WI38 (cell line): ENCODE data around the gene ZNF808.
"Not testable (repeated sequence)": the region's sequence is repeated elsewhere in the genome, so short reads cannot be mapped to it uniquely, and the experiment has no call there.

Experiments
- H3K4me3 ChIP-seq: 2 replicates; pipeline ENCODE4 v1.5.1; 2011; ENCODE audit warnings: low read depth, mild to moderate bottlenecking, control low read depth, low read length
- TF ChIP-seq, protein P1 (sequence below): IDR thresholded peaks from 2 replicates; pipeline ENCODE4 v1.5.1; 2012; ENCODE audit warnings: low read depth, mild to moderate bottlenecking, control low read depth, low read length

ZNF808 gene

DNA sequence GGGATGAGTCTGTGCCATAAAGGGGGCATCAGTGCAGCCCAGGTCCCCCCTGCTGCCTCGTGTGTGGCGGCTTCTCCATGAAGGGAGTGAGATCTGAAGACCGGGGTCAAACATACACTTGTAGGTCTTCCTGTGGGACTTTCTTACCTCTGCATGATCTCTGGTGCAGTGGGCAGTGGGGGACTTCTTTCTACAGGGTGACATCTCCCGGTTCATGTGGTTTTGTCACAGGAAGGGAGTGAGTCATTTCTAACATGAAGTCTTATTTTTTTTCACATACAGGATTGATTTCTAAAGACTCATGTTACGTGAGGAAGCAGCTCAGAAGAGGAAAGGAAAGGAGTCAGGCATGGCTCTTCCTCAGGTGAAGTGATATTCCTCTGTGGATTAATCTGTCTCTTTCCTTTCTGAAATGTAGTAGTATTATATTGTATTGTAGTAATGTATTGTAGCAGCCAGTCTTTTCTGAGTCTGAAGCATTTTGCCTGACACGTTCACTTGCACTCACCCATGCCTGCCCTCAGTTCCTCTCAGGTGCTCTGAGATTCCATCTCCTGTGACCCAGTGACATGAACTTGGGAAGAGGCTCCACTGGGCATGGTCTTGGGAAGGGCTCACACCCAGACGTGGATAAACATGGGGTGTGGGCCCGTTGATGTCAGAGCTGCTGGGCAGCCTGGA, 15.7 kb downstream of the ZNF808 start:
- TF ChIP-seq, protein P1, sequence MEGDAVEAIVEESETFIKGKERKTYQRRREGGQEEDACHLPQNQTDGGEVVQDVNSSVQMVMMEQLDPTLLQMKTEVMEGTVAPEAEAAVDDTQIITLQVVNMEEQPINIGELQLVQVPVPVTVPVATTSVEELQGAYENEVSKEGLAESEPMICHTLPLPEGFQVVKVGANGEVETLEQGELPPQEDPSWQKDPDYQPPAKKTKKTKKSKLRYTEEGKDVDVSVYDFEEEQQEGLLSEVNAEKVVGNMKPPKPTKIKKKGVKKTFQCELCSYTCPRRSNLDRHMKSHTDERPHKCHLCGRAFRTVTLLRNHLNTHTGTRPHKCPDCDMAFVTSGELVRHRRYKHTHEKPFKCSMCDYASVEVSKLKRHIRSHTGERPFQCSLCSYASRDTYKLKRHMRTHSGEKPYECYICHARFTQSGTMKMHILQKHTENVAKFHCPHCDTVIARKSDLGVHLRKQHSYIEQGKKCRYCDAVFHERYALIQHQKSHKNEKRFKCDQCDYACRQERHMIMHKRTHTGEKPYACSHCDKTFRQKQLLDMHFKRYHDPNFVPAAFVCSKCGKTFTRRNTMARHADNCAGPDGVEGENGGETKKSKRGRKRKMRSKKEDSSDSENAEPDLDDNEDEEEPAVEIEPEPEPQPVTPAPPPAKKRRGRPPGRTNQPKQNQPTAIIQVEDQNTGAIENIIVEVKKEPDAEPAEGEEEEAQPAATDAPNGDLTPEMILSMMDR = no peak
- no peak overlapping the region for H3K4me3 ChIP-seq

DNA sequence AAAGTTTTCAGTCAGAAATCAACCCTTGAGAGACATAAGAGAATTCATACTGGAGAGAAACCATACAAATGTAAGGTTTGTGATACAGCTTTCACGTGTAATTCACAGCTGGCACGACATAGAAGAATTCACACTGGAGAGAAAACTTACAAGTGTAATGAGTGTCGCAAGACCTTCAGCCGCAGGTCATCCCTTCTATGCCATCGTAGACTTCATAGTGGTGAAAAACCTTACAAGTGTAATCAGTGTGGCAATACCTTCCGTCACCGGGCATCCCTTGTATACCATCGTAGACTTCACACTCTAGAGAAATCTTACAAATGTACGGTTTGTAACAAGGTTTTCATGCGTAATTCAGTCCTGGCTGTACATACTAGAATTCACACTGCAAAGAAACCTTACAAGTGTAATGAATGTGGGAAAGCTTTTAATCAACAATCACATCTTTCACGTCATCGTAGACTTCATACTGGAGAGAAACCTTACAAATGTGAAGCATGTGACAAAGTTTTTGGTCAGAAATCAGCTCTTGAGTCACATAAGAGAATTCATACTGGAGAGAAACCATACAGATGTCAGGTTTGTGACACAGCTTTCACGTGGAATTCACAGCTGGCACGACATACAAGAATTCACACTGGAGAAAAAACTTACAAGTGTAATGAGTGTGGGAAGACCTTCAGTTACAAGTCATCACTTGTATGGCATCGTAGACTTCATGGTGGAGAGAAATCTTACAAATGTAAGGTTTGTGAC, 26.9 kb downstream of the ZNF808 start:
- H3K4me3 ChIP-seq = no peak overlapping the region
- TF ChIP-seq, protein P1 = no peak

DNA sequence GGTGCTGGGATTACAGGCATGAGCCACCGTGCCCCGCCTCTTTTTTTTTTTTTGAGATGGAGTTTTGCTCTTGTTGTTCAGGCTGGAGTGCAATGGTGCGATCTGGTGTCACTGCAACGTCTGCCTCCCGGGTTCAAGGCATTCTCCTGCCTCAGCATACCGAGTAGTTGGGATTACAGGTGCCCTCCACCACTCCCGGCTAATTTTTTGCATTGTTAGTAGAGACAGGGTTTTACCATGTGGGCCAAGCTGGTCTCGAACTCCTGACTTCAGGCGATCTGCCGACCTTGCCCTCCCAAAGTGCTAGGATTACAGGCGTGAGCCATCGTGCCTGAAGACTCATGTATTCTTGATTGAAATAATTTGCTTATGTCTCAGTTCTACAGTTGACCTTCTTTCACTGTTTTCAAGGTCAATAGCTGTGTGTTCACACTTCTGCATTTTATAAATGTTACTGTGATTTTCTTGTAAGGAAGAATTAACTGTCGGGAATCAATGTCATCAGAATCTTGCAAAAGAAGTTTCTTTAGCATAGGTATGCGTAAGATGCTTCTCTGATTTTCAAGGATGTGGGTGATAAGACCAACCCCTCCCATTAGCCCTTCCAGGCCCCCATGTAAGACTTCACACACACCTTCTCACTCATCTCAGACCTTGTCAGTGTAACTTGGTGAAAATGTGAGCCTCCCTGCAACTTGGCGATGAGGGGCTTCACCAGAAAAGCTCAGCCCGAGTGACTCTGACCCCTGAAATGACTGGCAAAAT, 29.9 kb downstream of the ZNF808 start:
- no peak overlapping the region for H3K4me3 ChIP-seq
- TF ChIP-seq, protein P1 = no peak

DNA sequence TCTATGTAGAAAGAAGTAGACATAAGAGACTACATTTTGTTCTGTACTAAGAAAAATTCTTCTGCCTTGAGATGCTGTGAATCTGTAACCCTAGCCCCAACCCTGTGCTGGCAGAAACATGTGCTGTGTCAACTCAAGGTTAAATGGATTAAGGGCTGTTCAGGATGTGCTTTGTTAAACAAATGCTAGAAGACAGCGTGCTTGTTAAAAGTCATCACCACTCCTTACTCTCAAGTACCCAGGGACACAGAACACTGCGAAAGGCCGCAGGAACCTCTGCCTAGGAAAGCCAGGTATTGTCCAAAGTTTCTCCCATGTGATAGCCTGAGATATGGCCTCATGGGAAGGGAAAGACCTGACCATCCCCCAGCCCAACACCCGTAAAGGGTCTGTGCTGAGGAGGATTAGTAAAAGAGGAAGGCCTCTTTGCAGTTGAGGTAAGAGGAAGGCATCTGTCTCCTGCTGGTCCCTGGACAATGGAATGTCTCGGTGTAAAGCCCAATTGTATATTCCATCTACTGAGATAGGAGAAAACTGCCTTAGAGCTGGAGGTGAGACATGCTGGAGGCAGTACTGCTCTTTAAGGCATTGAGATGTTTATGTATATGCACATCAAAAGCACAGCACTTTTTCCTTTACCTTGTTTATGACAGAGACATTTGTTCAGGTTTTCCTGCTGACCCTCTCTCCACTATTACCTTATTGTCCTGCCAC, 31.4 kb downstream of the ZNF808 start:
- H3K4me3 ChIP-seq = not testable (repeated sequence)

DNA sequence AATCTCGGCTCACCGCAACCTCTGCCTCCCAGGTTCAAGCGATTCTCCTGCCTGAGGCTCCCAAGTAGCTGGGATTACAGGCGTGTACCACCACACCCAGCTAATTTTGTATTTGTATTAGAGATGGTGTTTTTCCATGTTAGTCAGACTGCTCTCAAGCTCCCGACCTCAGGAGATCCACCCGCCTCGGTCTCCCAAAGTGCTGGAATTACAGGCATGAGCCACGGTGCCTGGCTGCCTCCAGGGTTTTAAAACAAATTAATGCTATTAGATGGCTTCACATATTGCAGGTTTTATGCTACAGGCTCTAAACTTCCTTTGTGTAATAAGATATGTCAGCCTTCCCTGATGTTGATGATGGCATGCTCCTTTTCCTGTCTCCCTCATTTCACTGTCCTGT, 34.1 kb downstream of the ZNF808 start:
- H3K4me3 ChIP-seq = not testable (repeated sequence)

DNA sequence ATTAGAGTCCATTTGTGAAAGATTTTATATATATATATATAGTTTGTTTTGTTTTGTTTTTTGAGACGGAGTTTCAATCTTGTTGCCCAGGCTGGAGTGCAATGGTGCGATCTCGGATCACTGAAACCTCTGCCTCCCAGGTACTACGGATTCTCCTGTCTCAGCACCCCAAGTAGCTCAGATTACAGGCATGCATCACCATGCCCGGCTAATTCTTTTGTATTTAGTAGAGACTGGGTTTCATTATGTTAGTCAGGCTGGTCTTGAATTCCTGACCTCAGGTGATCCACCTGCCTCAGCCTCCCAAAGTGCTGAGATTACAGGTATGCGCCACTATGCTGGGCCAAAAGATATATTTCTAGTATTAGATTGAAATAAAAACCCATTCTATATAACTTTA, 38.7 kb downstream of the ZNF808 start:
- H3K4me3 ChIP-seq = no peak overlapping the region
- TF ChIP-seq, protein P1 = no peak

DNA sequence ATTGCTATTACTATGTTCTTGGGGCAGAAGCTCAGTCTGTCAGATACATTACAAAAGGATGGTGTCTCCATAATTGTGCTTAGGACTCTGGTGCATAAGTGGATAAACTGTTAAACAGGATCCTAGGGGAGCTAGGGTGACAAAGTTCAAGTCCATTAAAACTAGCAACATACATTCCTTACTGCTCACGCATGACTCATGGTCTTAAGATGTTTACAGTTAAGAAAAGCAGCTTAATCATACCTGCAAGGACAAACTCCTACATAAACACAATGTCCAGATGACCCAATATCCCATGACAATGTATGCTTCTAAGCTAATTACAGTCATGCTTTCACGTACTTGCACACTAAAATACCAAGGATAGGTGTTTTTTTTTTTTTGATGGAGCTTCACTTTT, 39.1 kb downstream of the ZNF808 start:
- no peak overlapping the region for H3K4me3 ChIP-seq
- TF ChIP-seq, protein P1 = no peak
